Neural progenitor cell (in vitro differentiated cells): ENCODE measurements around the gene THAP4.

Experiments used
- CTCF ChIP-seq: fragments of 200-600 bp; sonication (generic); IDR thresholded peaks from 2 replicates; pipeline ENCODE4 v1.5.1; 2017; ENCODE audit warnings: antibody characterized with exemption, mild to moderate bottlenecking
- EZH2 ChIP-seq: fragments of 200-600 bp; sonication (generic); IDR thresholded peaks from 2 replicates; pipeline ENCODE4 v1.6.1; 2017; ENCODE audit warnings: antibody characterized with exemption, mild to moderate bottlenecking, moderate library complexity
- EZH2phosphoT487 ChIP-seq: fragments of 200-600 bp; sonication (generic); IDR thresholded peaks from 2 replicates; pipeline ENCODE4 v1.6.1; 2017; ENCODE audit warnings: antibody characterized with exemption

GRCh38 chr2:241627675-241628074, 9.3 kb downstream of the THAP4 start:
- TF ChIP-seq CTCF (no peak), EZH2 (no peak), EZH2phosphoT487 (no peak)
